Stimulated activated CD8-positive, alpha-beta memory T cell treated with anti-CD3 and anti-CD28 coated beads, Interleukin-4, amount 100 ng/mL, for 4 hours (primary cell): ENCODE data around the gene ITIH3.

Experiments used
- DNase-seq, 2 donors: peaks; one replicate each; pipeline ENCODE4 v3.0.0-alpha.2; 2020; ENCODE audit warnings: low read depth in 2 of 2, low spot score in 1 of 2

The ITIH3 gene

DNA sequence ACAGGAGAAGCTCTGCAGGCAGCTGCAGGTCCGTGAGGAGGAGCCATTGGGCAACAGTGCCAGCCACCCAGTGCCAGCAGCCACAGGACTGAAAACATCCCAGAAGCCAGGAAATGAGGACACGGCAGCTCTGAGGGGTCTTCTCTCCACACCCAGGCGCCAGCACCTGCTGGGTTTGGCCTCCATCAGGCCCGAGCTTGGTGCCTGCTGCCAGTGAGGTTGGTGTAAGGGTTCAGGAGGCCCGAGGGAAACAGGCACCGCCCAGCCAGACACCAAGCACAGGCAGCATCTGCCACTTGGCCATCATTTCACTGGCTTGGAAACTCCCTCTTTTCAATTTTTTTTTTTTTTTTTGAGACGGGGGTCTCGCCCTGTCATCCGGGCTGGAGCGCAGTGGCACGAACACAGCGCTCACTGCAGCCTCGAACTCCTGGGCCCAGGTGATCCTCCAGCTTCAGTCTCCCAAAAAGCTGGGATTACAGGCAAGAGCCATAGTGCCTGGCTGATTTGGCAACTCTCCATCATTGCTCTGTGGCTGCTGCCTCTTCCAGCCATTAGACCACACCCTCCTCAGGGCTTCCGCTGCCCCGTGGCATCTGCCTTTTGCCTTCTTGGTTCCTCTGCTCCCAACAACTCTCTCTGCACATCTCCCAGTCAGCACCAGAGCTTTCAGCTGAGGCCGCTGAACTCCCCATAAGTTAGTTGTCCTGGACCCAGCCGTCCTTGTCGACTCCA, 1.5 kb upstream of the ITIH3 start:
- DNase-seq, result no peak

DNA sequence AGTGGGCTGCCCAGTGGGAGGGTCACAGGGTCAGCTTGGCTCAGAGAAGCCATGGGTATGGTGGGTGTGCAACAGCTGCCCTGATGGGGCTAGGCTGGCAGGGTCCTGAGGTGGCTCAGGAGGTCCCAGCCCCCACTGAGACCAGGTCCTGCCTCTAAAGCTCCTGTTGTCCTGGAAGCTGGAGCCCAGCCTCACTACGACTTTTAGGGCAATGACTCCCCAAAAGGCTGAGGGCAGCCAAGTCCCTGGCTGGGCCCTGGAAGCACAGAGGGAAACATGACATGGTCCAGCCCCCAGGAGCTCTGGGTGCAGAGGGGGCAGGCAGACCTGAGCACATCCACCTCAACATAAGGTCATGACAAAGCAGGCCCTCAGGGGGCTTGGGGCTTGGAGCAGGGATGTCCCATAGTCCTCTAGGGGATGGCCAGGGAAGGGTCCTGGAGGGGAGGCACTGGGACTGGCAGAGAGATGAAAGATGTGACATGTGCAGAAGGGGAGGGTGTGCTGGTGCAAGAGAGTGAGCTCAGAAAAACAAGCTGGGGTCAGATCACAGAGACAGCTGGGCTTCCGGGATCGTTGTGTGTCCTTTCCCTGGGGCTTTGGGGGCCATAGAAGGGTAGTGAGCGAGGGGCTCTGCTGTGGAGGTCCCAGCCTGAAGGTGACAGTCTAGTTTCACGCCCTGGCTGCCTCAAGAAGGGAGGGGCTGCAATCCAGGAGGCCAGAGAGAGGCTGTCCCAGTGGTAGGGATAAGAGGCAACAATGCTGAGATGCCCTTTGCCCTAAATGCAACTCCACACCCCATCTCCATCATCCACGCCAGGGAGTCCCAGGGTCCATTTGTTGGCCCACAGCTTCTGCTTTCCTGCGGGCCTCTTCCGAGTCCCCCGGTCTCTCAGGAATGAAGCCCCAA, 639 bp upstream of the ITIH3 start:
- DNase-seq, result no peak

DNA sequence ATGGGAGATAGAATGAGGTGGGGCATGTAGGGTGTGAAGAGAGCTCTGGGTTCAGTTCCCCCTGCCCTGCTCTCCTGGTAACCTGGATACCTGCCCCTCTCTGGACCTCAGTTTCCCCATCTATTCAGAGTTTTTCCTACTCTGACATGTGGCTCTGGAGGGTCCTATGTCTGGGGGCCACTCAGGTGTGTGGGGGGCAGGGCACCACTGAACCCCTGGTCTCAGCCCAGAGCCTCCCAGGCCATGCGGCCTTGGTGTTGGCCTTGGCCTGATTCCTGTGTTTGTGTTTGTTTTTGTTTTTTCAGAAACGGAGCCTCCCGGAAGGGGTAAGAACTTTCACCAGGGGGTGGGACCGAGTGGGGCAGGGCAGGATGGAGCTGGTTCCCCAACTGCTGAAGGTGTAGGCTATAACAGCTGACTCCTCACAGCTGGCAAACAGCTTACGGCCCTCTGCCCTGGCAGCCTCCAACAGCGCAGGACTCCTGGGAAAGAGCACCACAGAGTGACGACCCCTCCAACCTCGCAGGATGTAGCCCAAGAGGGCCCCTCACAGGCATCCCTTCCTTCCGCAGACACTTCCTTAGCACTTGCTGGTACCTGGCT, 803 bp downstream of the ITIH3 start:
- no peak for DNase-seq

GRCh38 chr3:52796411-52796810, 1.8 kb downstream of the ITIH3 start:
- DNase-seq, result no peak

DNA sequence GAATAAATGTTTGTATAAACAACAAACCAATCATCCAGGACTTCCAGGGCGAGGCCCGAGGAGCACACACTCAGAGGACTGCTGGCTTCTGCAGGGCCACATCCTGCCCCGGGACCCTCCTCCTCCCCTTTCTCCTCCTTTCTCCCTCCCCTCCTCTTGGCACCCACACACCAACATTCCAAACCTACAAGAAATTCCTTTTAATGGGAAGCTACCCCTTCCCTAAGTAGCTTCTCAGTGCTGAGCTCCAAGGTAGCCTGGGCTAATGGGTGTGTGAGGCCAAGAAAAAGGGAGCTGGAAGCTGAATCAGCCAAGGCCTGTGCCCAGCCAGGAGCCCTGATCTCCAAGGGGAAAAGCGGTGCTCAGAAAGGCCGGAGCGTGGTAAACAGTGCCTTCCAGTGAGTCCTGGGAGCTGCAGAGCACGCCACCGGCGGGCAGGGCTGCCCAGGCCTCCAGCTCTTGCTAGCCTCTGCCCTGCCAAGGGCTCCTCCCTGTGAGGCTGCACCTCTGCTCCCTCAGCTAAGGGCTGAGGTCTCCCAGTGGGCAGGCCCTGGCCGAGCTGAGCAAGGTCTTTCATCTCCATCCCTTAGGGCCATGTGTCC, 3.9 kb downstream of the ITIH3 start:
- no peak for DNase-seq

DNA sequence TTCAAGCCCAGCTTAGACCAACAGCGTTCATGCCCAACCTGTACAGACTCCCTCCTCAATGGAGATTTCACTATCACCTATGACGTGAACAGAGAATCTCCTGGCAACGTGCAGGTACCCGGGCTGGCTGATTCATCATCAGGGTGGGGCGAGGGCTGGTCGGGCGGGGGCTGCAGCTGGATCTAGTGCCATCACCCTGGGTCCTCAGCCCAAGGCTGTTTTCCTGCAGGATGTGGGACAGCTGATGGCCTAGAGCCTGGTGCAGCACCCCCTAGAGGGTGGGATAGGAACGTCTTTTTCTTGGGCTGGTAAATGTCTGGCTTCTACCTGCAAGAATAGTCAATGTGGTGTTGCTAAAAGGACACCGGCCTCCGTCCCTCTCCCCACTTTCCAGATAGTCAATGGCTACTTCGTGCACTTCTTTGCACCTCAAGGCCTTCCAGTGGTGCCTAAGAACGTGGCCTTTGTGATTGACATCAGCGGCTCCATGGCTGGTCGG, 4.4 kb downstream of the ITIH3 start:
- DNase-seq, result no peak

DNA sequence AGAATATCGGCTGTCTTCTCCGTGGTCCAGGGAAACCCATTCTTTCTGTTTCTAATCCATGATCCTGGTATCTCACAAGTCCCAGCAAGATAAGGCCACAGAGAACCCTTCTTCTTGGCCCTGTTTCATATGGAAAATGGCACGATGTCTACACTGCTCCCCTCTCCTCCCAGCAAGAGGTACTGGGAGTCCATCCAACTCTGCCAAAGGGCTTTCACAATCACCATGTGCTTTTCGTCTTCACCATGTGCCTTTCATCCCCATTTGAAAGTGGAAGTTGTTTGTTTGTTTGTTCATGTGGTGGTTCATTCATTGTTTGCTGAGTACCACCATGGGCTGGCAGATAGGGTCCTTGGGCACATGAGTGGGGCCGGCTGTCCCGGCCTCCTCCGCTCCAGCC, 5.5 kb downstream of the ITIH3 start:
- DNase-seq, result no peak

DNA sequence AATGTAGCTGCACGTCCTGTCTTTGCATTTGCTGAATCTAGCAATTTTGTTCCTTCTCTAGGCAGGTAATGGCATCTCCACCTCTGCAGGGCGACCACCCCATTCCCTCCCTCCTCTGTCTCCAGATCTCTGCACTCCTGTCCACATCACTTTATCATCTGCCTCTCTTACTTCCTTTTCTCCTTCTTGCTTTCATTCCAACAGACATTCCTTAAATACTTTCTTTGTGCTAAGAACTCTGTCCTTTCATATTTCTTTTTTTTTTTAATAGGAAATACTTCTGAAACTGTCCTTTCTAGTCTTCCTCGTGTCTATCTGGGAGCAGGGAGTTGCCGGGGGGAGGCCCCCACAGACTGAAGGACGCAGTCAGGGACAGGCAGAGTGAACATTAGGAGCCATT, 7.2 kb downstream of the ITIH3 start:
- DNase-seq, result no peak

DNA sequence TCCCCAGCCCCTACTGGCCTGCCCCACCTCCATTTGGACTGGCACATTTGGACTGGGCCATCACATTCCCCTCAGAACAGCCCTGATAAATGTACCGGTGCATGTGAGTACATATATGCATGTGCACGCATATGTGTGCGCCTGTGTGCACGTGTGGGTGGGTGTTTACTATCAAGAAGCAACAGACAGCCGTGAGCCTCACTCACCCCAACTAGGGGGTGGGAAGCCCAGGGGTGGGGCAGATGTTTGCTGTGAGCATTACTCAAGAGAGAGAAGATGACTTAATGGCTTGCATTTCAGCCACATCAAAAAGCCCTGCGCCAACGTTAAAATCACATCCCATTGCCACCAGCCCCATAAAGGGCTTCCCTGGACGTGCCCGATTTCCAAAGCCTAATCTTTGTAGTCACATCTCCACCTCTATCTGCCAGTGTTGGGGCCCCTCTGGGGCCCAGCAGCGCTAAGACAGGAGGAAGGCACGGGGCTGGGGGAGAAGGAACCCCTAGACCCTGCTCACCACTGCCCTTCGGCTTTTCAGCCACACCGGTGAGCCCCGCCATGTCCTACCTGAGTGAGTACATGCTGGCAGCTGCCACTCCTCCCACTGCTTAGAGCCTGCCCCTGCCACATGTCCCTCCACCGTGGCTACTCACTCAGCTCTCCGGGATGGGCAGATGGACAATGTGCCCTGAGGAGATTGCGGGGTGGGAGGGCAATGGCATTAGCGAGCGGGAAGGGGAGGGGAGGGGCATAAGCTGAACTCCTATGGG, 10.9 kb downstream of the ITIH3 start:
- DNase-seq, result no peak

- no peak for DNase-seq
Observed at GRCh38 chr3:52809149-52809548, 14.6 kb downstream of the ITIH3 start.

DNA sequence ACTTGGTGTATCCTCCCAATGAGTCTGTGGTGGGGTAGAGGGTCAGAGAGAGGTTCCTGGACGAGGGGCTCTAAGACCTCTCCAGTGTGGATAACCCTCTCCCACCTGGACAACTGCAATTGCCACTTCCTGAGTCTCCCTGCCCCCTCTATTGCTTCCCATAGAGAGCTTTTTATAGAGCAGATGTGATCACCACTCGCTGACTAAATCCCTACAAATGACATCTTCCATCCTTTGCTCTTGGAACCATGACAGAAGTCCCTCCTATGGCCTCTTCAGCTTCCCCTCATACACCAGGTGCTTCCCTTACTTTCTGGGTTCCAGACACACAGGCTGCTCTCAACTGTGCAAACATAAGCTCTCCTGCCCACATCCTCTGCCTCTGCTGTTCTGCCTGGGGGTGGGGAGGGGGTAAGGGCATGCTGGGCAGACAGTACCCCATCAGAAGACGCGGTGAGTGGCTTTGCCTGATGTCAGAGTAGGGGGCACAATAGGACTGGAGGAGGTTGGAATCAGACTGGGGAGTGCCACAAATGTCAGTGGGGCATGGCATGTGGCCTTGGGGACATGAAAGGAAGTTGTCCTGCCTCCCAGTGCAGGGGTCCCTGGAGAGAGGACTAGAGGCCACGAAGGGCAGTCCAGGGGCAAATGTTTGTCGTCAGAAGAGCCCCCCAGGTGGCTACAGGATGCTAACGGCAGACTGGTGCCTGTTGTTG, 15.2 kb downstream of the ITIH3 start:
- no peak for DNase-seq

GRCh38 chr3:52810923-52811322, 16.3 kb downstream of the ITIH3 start:
- DNase-seq, result no peak

- DNase-seq, result no peak
Observed at GRCh38 chr3:52811452-52812011, 16.9 kb downstream of the ITIH3 start.

DNA sequence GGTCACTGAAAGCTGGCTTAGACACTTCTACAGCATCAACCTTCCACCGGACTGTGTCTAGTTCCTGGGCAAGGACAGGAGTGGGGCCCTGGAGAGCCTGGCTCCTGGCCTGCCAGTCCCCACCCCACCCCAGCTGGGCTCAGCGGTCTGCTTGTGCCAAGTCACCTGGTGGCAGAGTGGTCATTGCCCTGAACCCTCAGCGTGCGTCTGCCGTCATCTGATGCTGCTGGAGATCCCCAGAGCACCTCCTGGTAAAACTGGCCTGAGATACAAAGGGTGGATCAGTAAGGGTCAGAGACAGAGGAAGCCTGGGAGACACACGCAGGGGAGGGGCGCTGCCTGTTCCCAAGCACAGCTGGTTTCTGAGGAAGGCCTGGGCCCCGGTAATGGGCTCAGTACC, 19.2 kb downstream of the ITIH3 start:
- no peak for DNase-seq

DNA sequence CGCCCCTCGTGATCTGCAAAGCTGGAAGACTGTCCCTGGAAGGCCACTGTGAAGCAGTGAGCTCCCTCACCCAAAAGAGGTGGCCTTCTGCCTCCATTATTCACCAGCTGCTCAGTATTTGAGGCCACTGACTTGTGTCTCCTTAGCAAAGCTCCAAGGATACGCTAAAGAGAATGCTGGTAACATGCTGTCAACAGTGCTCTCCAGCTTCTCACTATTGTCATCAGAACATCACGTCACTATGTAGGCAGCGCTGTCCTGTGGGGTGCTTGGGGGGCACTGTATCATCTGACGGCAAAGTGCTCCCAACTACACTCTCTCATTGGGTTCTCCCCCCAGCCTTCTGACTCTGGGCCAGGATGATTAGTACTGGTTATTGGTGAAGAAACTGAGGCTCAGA, 21.6 kb downstream of the ITIH3 start:
- no peak for DNase-seq

DNA sequence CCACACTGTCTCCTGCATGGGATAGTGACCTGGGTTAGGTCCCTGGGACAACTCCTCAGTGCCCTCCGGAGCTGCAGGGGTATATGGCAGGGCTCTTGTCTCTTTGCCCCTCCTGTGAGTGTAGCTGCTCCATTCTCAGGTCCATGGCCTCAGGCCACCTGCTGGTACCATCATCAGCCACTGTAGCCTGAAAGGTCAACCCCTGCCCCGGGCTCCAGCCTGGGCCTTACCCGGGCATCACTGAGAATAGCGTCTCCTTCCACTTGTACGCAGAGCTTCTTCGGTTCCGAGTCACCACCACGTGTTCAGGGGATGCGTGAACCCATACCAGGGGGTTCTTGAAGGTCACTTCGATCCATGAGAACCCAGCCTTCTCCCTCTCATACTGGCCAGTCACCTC, 22.1 kb downstream of the ITIH3 start:
- DNase-seq, result no peak

- DNase-seq, result no peak
Observed at GRCh38 chr3:52817221-52817620, 22.6 kb downstream of the ITIH3 start.

- DNase-seq, result no peak
Observed at GRCh38 chr3:52817860-52818259, 23.3 kb downstream of the ITIH3 start.

GRCh38 chr3:52819936-52820335, 25.3 kb downstream of the ITIH3 start:
- no peak for DNase-seq

GRCh38 chr3:52820736-52821135, 26.1 kb downstream of the ITIH3 start:
- DNase-seq, result no peak
